DLD1 (cell line): Measurements from ENCODE around the gene ZSCAN5C.
"Not testable (repeated sequence)": the region's sequence is repeated elsewhere in the genome, so short reads cannot be mapped to it uniquely, and the experiment has no call there.

ENCODE experiments used
- in situ Hi-C: cut with HindIII; loops from 2 replicates; pipeline ENCODE4 v1.10.0; 2017; ENCODE audit warnings: low sequenced_read_pairs

Gene ZSCAN5C, protein sequence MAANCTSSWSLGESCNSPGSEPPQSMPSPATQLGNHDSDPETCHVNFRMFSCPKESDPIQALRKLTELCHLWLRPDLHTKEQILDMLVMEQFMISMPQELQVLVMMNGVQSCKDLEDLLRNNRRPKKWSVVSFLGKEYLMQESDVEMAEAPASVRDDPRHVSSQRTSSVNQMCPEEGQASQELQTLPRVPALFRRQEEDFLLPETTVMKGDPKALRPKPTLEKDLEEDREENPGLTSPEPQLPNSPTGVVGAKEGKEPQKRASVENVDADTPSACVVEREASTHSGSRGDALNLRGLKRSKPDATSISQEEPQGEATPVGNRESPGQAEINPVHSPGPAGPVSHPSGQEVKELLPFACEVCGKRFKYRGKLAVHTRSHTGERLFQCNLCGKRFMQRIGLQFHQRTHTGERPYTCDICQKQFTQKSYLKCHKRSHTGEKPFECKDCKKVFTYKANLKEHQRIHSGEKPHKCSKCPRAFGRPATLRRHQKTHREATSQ

DNA sequence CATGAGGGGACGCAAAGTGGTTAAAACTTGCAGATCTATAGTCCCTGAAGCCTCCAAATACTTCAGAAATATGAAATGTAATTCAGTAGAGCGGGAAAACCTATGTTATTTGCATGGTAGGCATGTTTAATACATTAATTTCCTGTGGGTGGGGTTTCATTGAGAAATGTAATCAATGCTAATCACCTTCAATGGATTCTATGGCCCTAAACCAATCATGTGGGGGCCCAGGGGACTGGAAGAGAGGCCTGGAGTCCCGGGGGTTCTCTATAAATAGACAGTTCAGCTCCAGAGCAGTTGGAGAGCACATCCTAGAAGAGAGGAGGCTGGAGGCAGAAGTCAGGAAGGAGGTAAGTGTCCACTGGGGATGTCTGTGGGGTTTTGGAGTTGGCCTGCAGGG, at the start of gene ZSCAN5C:
Gene ZSCAN5C, plus strand, starts transcription at position 301 of the 400 bp plus-strand sequence. CDS start 3,641 bp downstream, outside the sequence.
- in situ Hi-C loops = no loop called here

DNA sequence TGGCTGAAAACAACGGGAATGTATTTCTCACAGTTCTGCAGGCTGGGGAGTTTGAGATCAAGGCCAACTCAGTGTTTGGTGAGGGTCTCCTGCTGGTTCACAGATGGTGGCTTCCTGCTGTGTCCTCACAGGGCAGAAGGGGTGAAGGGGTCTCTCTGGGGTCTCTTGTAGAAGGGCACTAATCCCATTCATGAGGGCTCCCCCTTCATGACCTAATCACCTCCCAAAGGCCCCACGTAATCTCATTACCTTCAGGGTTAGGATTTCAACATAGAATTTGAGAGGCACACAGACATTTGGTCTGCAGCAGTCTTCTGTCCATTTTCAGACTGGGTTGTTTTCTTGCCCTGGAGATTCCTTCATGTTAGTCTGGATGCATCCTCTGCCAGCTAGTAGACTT, 49.4 kb upstream of the ZSCAN5C start:
- in situ Hi-C loops = no loop called here

- in situ Hi-C loops = no loop called here
Measured at GRCh38 chr19:56153507-56153906, 48.6 kb upstream of the ZSCAN5C start.

DNA sequence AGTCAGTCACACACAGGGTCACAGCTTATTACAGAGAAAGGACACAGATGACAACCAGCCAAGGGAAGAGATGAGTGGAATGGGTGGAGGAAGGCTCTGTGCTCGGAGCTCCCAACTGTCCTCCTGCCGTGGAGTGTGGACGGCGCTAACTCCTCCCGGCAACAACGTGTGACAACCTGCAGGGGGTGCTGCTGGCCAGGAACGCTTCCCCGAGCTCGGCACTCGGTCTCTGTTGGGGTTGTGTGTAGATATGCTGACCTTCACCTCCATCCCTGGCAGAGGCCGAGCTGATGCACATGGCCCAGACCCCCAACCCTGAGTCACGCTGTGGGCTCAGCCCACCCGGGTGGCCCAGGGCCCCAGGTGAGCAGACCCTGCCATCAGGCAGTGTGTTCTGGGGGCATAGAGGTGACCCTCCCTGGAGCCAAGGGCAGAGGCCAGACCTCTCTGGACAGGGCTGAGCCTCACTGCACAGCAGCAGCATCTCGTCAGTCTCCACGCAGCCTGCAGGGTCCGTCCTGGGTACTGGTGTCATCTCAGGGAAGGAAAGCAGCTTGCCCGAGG, 46.9 kb upstream of the ZSCAN5C start:
- in situ Hi-C loops = no loop called here

DNA sequence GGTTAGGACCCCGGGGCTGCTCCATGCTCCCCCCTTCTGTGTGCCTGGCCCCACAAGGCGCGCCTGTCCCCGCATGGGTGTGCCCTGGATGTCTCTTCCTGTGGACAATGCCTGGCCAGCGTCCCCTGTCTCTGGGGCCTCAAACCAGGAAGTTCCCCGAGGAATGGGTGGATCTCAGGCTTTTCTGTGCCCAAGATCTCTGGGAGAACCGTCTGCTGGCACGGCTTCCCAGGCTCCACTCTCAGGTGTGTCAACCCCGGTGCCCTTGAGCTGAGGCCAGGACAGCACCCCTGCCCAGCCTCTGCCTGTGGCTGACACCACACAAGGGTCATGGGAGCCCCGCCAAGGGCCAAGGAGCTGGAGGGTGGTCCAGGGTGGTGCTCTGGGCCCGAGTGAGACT, 45.3 kb upstream of the ZSCAN5C start:
- in situ Hi-C loops = no loop called here

DNA sequence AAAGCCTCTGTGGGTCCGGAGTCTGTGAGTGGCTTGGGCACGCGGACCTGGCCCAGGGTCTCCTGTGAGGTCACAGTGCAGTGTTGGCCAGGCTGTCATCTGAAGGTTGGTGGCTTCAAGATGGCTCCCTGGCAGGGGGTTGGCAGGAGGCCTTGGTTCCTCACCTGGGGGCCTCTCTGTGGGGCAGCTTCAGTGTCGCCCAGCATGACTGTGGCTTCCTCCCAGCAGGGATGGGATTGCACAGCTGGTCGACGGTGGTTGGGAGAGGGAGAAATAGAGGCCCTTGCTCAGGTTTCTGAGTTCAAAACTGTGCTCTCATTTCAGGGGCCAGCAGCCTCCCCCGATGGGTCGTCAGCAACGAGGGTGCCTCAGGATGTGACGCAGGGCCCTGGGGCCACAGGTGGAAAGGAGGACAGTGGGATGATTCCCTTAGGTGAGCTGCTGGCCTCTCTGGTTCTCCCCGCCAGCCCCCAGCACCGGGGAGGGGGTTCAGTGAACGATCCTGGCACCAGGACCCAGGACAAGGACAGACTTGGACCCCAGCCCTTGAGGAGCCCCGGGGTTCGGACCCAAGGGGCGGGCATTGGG, 43.8 kb upstream of the ZSCAN5C start:
- in situ Hi-C loops = no loop called here

DNA sequence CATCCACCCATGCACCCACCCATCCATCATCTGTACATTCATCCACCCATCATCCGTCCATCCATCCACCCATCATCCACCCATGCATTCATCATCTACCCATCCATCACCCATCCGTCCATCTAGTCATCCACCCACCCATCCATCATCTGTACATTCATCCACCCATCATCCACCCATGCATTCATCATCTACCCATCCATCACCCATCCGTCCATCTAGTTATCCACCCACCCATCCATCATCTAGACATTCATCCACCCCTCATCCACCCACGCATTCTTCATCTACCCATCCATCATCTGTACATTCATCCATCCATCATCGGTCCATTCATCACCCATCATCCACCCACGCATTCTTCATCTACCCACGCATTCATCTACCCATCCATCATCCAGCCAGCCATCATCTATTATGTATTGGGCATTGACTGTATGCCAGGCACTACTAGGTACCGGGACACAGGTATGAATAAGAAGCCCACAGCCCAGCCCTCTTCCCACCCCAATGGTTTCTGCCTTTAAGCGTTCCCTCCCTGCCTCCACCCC, 43.0 kb upstream of the ZSCAN5C start:
- in situ Hi-C loops = no loop called here

DNA sequence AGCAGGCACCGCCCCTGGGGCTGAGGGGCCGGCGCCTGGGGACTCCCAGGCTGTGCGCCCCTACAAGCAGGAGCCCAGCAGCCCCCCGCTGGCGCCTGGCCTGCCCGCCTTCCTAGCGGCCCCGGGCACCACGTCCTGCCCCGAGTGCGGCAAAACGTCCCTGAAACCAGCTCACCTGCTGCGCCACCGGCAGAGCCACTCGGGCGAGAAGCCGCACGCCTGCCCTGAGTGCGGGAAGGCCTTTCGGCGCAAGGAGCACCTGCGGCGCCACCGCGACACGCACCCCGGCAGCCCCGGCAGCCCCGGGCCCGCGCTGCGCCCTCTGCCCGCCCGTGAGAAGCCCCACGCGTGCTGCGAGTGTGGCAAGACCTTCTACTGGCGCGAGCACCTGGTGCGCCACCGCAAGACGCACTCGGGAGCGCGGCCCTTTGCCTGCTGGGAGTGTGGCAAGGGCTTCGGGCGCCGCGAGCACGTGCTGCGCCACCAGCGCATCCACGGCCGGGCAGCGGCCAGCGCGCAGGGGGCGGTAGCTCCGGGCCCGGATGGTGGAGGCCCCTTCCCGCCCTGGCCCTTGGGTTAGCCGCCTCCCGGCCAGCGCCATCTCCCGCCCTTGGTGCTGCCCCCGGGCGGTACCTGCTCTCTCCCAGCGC, 42.3 kb upstream of the ZSCAN5C start:
- in situ Hi-C loops = no loop called here

GRCh38 chr19:56161534-56161933, 40.5 kb upstream of the ZSCAN5C start:
- in situ Hi-C loops = no loop called here

DNA sequence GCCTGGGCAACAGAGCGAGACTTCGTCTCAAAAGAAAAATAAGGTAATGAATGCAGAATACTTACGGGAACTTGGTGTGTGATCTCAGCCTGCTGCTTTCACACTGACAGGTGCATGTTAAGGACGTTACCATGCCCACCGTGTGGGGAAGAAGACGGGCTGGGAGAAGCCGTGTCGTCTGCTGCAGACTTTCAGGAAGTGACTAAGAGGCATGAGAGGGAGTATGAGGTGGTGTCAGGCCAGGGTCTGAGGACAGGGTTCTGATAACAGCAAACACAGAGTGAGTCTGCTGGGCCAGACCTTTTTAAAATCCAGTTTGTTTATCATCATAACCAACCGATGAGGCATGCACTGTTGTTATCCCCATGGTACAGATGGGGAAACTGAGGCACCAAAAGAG, 39.8 kb upstream of the ZSCAN5C start:
- in situ Hi-C loops = no loop called here

DNA sequence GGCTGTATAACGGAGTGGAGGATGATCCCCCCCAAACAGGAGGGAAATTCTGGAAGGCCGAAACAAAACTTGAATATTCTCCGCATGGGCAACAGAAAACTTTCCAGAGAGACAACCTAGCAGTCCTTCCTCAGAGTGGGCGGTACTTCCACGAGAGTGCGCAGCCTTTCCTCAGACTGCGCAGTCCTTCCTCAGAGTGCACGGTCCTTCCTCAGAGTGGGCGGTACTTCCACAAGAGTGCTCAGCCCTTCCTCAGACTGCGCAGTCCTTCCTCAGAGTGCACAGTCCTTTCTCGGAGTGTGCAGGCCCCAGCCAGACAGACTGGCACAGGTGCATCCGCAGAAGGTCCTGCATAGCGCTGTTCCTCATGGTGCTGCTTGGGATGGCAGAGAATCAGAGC, 39.0 kb upstream of the ZSCAN5C start:
- in situ Hi-C loops = no loop called here

- in situ Hi-C loops = no loop called here
Measured at GRCh38 chr19:56167064-56167578, 35.0 kb upstream of the ZSCAN5C start.

DNA sequence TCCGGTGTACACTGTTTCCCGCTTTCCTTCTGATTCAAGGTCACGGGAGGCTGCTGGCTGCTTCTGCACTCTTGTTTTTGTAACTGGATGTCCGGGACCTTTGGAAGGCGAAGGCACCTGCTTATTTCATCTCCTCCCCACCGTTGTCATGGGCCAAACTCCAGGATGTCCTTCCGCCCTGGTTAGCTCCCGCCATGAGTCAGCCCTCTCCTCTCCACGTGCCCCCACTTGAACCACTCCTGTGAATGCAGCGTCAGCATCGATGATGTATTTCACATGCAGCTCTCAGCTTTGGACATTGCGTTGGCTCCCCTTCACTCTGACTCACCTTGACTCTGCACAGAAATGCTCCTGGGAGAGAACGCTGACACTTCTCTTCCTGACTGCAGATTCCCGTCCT, 31.8 kb upstream of the ZSCAN5C start:
- in situ Hi-C loops = no loop called here

- in situ Hi-C loops = no loop called here
Measured at GRCh38 chr19:56174086-56174485, 28.0 kb upstream of the ZSCAN5C start.

GRCh38 chr19:56174550-56174949, 27.5 kb upstream of the ZSCAN5C start:
- in situ Hi-C loops = no loop called here

- in situ Hi-C loops = not testable (repeated sequence)
Measured at GRCh38 chr19:56175861-56176307, 26.2 kb upstream of the ZSCAN5C start, which contains the start of gene GALP. GALP (plus strand) TSS chr19:56176008; CDS start chr19:56177109, 1,101 bp downstream.

- in situ Hi-C loops = not testable (repeated sequence)
Measured at GRCh38 chr19:56176310-56176709, 25.8 kb upstream of the ZSCAN5C start.

GRCh38 chr19:56176881-56177280, 25.2 kb upstream of the ZSCAN5C start:
- in situ Hi-C loops = no loop called here

GRCh38 chr19:56177564-56178243, 24.4 kb upstream of the ZSCAN5C start:
- in situ Hi-C loops = no loop called here

GRCh38 chr19:56189785-56190184, 12.3 kb upstream of the ZSCAN5C start:
- in situ Hi-C loops = no loop called here
